CD14-positive monocyte (primary cell): Measurements from ENCODE around the gene FAM107B. TPM values are rescaled to one million over a fixed set of nuclear protein-coding genes. Genes with fewer than 3 reads are reported as not detected.

Experiments used
- DNase-seq, 3 donors: peaks; one replicate each; pipeline ENCODE4 v3.0.0-alpha.2; 2011 to 2022
- H2AFZ ChIP-seq: 2 replicates; pipeline ENCODE4 v1.6.0; 2012; ENCODE audit warnings: mild to moderate bottlenecking, low read depth, low read length, inconsistent platforms; ENCODE audit not compliant: insufficient read depth, poor library complexity, severe bottlenecking
- H3K27ac ChIP-seq, 2 donors: 1 replicate in 1 of 2; 2 replicates in 1 of 2; pipeline ENCODE4 v1.5.1; 2012 to 2013; ENCODE audit warnings: low read length in 2 of 2, control low read depth in 1 of 2, inconsistent platforms in 1 of 2, low read depth in 1 of 2, mild to moderate bottlenecking in 1 of 2
- H3K27me3 ChIP-seq, 2 donors: one replicate each; pipeline versions ENCODE4 v1.6.0 to v1.6.1; 2011 to 2013; ENCODE audit warnings: low read length in 2 of 2; ENCODE audit not compliant: control insufficient read depth in 2 of 2, insufficient read depth in 2 of 2
- H3K36me3 ChIP-seq, 2 donors: replicated peaks in 1 of 2; 1 replicate in 1 of 2; 2 replicates in 1 of 2; pipeline versions ENCODE4 v1.5.1 to v1.6.1; 2012 to 2013; ENCODE audit warnings: low read length in 2 of 2, control low read depth in 1 of 2, inconsistent platforms in 1 of 2, mild to moderate bottlenecking in 1 of 2; ENCODE audit not compliant: insufficient read depth in 2 of 2, control insufficient read depth in 1 of 2
- H3K4me1 ChIP-seq, 2 donors: 1 replicate in 1 of 2; 2 replicates in 1 of 2; pipeline versions ENCODE4 v1.5.1 to v1.6.1; 2012 to 2013; ENCODE audit warnings: low read length in 2 of 2, control low read depth in 1 of 2, inconsistent platforms in 1 of 2, mild to moderate bottlenecking in 1 of 2, moderate library complexity in 1 of 2; ENCODE audit not compliant: insufficient read depth in 2 of 2, control insufficient read depth in 1 of 2
- H3K4me2 ChIP-seq: replicated peaks from 2 replicates; pipeline ENCODE3; 2012; ENCODE audit warnings: low read length, moderate library complexity, mild to moderate bottlenecking; ENCODE audit not compliant: poor library complexity, severe bottlenecking; ENCODE audit errors: extremely low read depth
- H3K4me3 ChIP-seq, 3 experiments: fragments of 200-600 bp in 1 of 3; sonication (generic) in 1 of 3; replicated peaks in 1 of 3; 1 replicate in 2 of 3; 2 replicates in 1 of 3; pipeline ENCODE4 v1.5.1; 2011 to 2013; ENCODE audit warnings: low read length in 3 of 3, mild to moderate bottlenecking in 3 of 3, control low read depth in 2 of 3, low read depth in 2 of 3, inconsistent platforms in 1 of 3, moderate library complexity in 1 of 3
- H3K79me2 ChIP-seq: 2 replicates; pipeline ENCODE4 v1.6.0; 2012; ENCODE audit warnings: mild to moderate bottlenecking, control low read depth, inconsistent platforms, low read length, moderate library complexity; ENCODE audit not compliant: insufficient read depth
- H3K9ac ChIP-seq: 2 replicates; pipeline ENCODE4 v1.6.0; 2017; ENCODE audit warnings: low read length, mild to moderate bottlenecking; ENCODE audit not compliant: insufficient read depth, poor library complexity, severe bottlenecking
- H3K9me3 ChIP-seq, 2 donors: replicated peaks in 1 of 2; 1 replicate in 1 of 2; 2 replicates in 1 of 2; pipeline versions ENCODE4 v1.5.1 to v1.6.1; 2012 to 2013; ENCODE audit warnings: low read length in 2 of 2, control low read depth in 1 of 2; ENCODE audit not compliant: control insufficient read depth in 1 of 2, insufficient read depth in 1 of 2
- H4K20me1 ChIP-seq: 2 replicates; pipeline ENCODE4 v1.6.0; 2012; ENCODE audit warnings: mild to moderate bottlenecking, low read length, control low read depth, moderate library complexity; ENCODE audit not compliant: insufficient read depth
- H3K27ac Mint-ChIP-seq, 7 donors: one replicate each; pipeline ENCODE4 v1.8.0; 2020; ENCODE audit warnings: mild to moderate bottlenecking in 7 of 7, mixed read lengths in 7 of 7, moderate library complexity in 6 of 7, inconsistent platforms in 2 of 7
- H3K27me3 Mint-ChIP-seq, 3 donors: one replicate each; pipeline ENCODE4 v1.8.0; 2021 to 2022; ENCODE audit warnings: low read depth in 3 of 3, mild to moderate bottlenecking in 3 of 3, mixed read lengths in 3 of 3, moderate library complexity in 3 of 3, inconsistent platforms in 1 of 3
- H3K36me3 Mint-ChIP-seq, 2 donors: one replicate each; pipeline ENCODE4 v1.8.0; 2020; ENCODE audit warnings: mixed read lengths in 2 of 2, inconsistent platforms in 1 of 2, mild to moderate bottlenecking in 1 of 2
- H3K4me1 Mint-ChIP-seq: one replicate; pipeline ENCODE4 v1.8.0; 2020; ENCODE audit warnings: mild to moderate bottlenecking, mixed read lengths
- H3K4me3 Mint-ChIP-seq, 2 donors: one replicate each; pipeline ENCODE4 v1.8.0; 2020; ENCODE audit warnings: mild to moderate bottlenecking in 2 of 2, mixed read lengths in 2 of 2, moderate library complexity in 1 of 2
- H3K9me3 Mint-ChIP-seq, 7 donors: one replicate each; pipeline ENCODE4 v1.8.0; 2020 to 2022; ENCODE audit warnings: mixed read lengths in 7 of 7, mild to moderate bottlenecking in 6 of 7, moderate library complexity in 6 of 7, inconsistent platforms in 2 of 7
- CTCF ChIP-seq: fragments of 200-600 bp; IDR thresholded peaks from one replicate; pipeline ENCODE4 v1.8.0; 2022; ENCODE audit warnings: antibody characterized with exemption, mild to moderate bottlenecking
- WGBS: methylation state at CpG from one replicate; pipeline ENCODE4 v1.1.5; 2013; ENCODE audit warnings: missing lambda C conversion rate; ENCODE audit not compliant: insufficient coverage; 5-methylcytosine and 5-hydroxymethylcytosine counted together
- intact Hi-C, 2 donors: fragments of 100-400 bp; cut with micrococcal nuclease; formaldehyde crosslinking; loops; one replicate each; pipeline versions ENCODE4 v1.15.0 to v1.15.1; 2023
- polyA plus RNA-seq, 3 donors: library from polyadenylated mRNA; depleted of rRNA in 1 of 3; unstranded in 2 of 3; stranded (reverse) in 1 of 3; fragments of 300-500 nt in 2 of 3; fragments of >200 nt in 1 of 3; fragmentation: Illumina TruSeq in 2 of 3; gene quantifications; 1 replicate in 2 of 3; 2 replicates in 1 of 3; pipeline ENCODE4 v1.2.3, GENCODE V29; 2012 to 2021

FAM107B gene
- polyA plus RNA-seq, 3 donors: 27.2 to 68.5 (median 28.4) TPM

DNA sequence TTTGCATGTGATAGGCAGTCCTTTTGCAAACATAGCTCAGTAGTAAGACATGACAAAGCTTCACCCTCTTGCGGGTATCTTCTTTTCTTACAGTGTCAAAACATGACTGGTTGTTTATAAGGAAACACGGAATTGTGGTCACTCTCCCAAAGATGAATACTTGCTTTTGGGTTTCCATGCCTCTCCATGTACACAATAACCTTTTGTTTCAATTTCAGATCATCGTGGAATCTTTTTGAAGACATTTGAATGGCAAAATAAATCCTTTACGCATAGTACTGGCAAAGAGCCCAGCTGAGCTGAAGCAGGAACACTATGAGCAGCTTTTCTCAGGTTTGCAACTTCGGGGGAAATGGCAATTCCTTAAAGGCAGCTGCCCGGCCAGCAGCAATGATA, 287.2 kb downstream of the FAM107B start:
- no peak overlapping the region for H3K4me3 ChIP-seq
- H3K9me3 Mint-ChIP-seq: peaks cover 0 to 4% (median 0%) of the 10 kb centered on the region in 7 donors
- H3K4me1 ChIP-seq: peaks cover 3 to 9% of the 10 kb centered on the region in 2 donors
- H3K36me3 Mint-ChIP-seq: no peaks in the 10 kb centered on the region
- H2AFZ ChIP-seq: no peak overlapping the region
- H3K4me2 ChIP-seq: no peak overlapping the region
- H3K27me3 Mint-ChIP-seq: peaks cover 9 to 40% (median 15%) of the 10 kb centered on the region in 3 donors
- no peaks in the 10 kb centered on the region for H4K20me1 ChIP-seq
- H3K9ac ChIP-seq: no peak overlapping the region
- H3K9me3 ChIP-seq: no peaks in the 10 kb centered on the region
- no peak for DNase-seq
- intact Hi-C loops: no loop called here
- no peak overlapping the region for H3K27ac ChIP-seq
- no peaks in the 10 kb centered on the region for H3K79me2 ChIP-seq
- WGBS: 84% methylated on average over 6 of the region's 6 CpGs
- no peak overlapping the region for H3K4me3 Mint-ChIP-seq
- no peaks in the 10 kb centered on the region for H3K36me3 ChIP-seq
- no peak overlapping the region for H3K27ac Mint-ChIP-seq
- no peak for TF ChIP-seq CTCF
- peaks cover 7% of the 10 kb centered on the region for H3K4me1 Mint-ChIP-seq
- H3K27me3 ChIP-seq: peaks cover 3 to 10% of the 10 kb centered on the region in 2 donors

GRCh38 chr10:14486777-14487487, 287.8 kb downstream of the FAM107B start:
- Histone ChIP-seq H3K27ac (no peak overlapping the region), H3K4me2 (no peak overlapping the region), H3K79me2 (no peaks in the 10 kb centered on the region), H4K20me1 (no peaks in the 10 kb centered on the region), H3K4me3 (no peak overlapping the region), H2AFZ (no peak overlapping the region), H3K9me3 (no peaks in the 10 kb centered on the region), H3K9ac (no peak overlapping the region), H3K27me3 (peaks cover 3 to 10% of the 10 kb centered on the region in 2 donors), H3K36me3 (no peaks in the 10 kb centered on the region), H3K4me1 (peaks cover 1 to 5% of the 10 kb centered on the region in 2 donors)
- Mint-ChIP-seq H3K9me3 (peaks cover 0 to 3% (median 0%) of the 10 kb centered on the region in 7 donors), H3K27me3 (peaks cover 9 to 40% (median 15%) of the 10 kb centered on the region in 3 donors), H3K4me3 (peak overlapping the region in 1 of 2 donors; percentile 16), H3K27ac (no peak overlapping the region), H3K36me3 (no peaks in the 10 kb centered on the region), H3K4me1 (peaks cover 4% of the 10 kb centered on the region)
- TF ChIP-seq CTCF: no peak
- no peak for DNase-seq
- WGBS: 91% methylated on average over 10 of the region's 13 CpGs
- intact Hi-C loops: no loop called here
